H1 (cell line): ENCODE data around the gene INTS15. TPM values are rescaled to one million over a fixed set of nuclear protein-coding genes. Genes with fewer than 3 reads are reported as not detected.
A peak's percentile ranks its signal among the peaks of the same experiment; 100 is the strongest.

Source experiments
- CBX8 ChIP-seq: fragments of 300-800, 300-1000 bp; sonication (generic); IDR thresholded peaks from 2 replicates; pipeline ENCODE4 v1.7.1; 2016; ENCODE audit warnings: low read depth, low read length, borderline replicate concordance
- MAX ChIP-seq: IDR thresholded peaks from 2 replicates; pipeline ENCODE4 v1.6.1; 2012; ENCODE audit warnings: inconsistent platforms
- NANOG ChIP-seq: IDR thresholded peaks from 2 replicates; pipeline ENCODE4 v1.6.1; 2011; ENCODE audit warnings: low read length, low read depth, mild to moderate bottlenecking, inconsistent platforms; ENCODE audit not compliant: insufficient read depth, poor library complexity, severe bottlenecking
- NRF1 ChIP-seq: IDR thresholded peaks from 2 replicates; pipeline ENCODE4 v1.6.1; 2011; ENCODE audit warnings: mild to moderate bottlenecking, low read depth, low read length, improper control_type of control experiment
- PHF8 ChIP-seq: fragments of 200-600 bp; sonication (generic); conservative IDR thresholded peaks from 2 replicates; pipeline ENCODE4 v1.7.1; 2012; ENCODE audit warnings: low read depth, mild to moderate bottlenecking, inconsistent platforms, low read length, moderate library complexity
- RNF2 ChIP-seq: fragments of 200-900, 300-1000 bp; sonication (generic); IDR thresholded peaks from 2 replicates; pipeline ENCODE4 v1.7.1; 2016; ENCODE audit warnings: borderline replicate concordance, low read depth, mild to moderate bottlenecking, antibody characterized with exemption, low read length; ENCODE audit not compliant: poor library complexity, severe bottlenecking; ENCODE audit errors: missing control alignments
- RXRA ChIP-seq: IDR thresholded peaks from 2 replicates; pipeline ENCODE4 v1.6.1; 2011; ENCODE audit warnings: low read depth, mild to moderate bottlenecking, low read length, moderate library complexity; ENCODE audit not compliant: insufficient read depth
- SAP30 ChIP-seq: fragments of 300-600 bp; sonication (generic); IDR thresholded peaks from 2 replicates; pipeline ENCODE4 v1.7.1; 2012; ENCODE audit warnings: low read length, moderate library complexity, mild to moderate bottlenecking, inconsistent platforms; ENCODE audit not compliant: insufficient read depth, insufficient replicate concordance
- polyA plus RNA-seq, 7 experiments: library from polyadenylated mRNA; depleted of rRNA in 3 of 7; stranded (reverse) in 5 of 7; unstranded in 2 of 7; fragments of >200 nt in 5 of 7; fragments of 200-250 nt in 2 of 7; gene quantifications; 1 replicate in 5 of 7; 2 replicates in 1 of 7; 4 replicates in 1 of 7; pipeline versions ENCODE4 v1.2.1 to v1.2.3, GENCODE V29; 2011 to 2013; ENCODE audit warnings: missing spikeins in 2 of 7, mixed read lengths in 2 of 7
- total RNA-seq: library from RNA; stranded (reverse); fragmentation: NEBNext Ultra II Directional; extraction: Animal tissue kit (Norgen Biotek cat#: 25700); gene quantifications from 2 replicates; pipeline ENCODE4 v1.2.1, GENCODE V29; 2021

The INTS15 gene
- total and polyA plus RNA-seq, 2 of the 8 experiments (the other 6 are each of a cell fraction or from before 2014, with no cell fraction given), result 23.0 to 25.7 TPM

- TF ChIP-seq NRF1 (no peak), NANOG (no peak), CBX8 (no peak), SAP30 (no peak), MAX (peak; percentile 38; the same call in 1 of the 2 replicates), RNF2 (no peak), RXRA (no peak), PHF8 (peak; percentile 96)
Measured at GRCh38 chr7:6577369-6578113, 12.3 kb upstream of the INTS15 start, which contains the start of gene ZDHHC4 (continued).
